Hepatocyte (in vitro differentiated cells): ENCODE results near the gene ACBD7. TPM values are rescaled to one million over a fixed set of nuclear protein-coding genes. Genes with fewer than 3 reads are reported as not detected.

Experiments used
- DNase-seq: peaks from one replicate; pipeline ENCODE4 v3.0.0-alpha.2; 2016; ENCODE audit warnings: low spot score
- H2AFZ ChIP-seq: fragments of 200-600 bp; sonication (generic); 2 replicates; pipeline ENCODE4 v1.6.0; 2016; ENCODE audit warnings: antibody characterized with exemption, mild to moderate bottlenecking
- H3K27ac ChIP-seq: fragments of 200-600 bp; sonication (generic); 2 replicates; pipeline ENCODE4 v1.5.1; 2016; ENCODE audit warnings: mild to moderate bottlenecking
- H3K27me3 ChIP-seq: fragments of 200-600 bp; sonication (generic); 2 replicates; pipeline ENCODE4 v1.6.1; 2016
- H3K36me3 ChIP-seq: fragments of 200-600 bp; sonication (generic); replicated peaks from 2 replicates; pipeline ENCODE4 v1.5.1; 2016; ENCODE audit warnings: low read depth; ENCODE audit not compliant: insufficient read depth
- H3K4me1 ChIP-seq: fragments of 200-600 bp; sonication (generic); 2 replicates; pipeline ENCODE4 v1.5.1; 2016; ENCODE audit warnings: mild to moderate bottlenecking, moderate library complexity; ENCODE audit not compliant: insufficient read depth
- H3K4me2 ChIP-seq: fragments of 200-600 bp; sonication (generic); 2 replicates; pipeline ENCODE4 v1.6.0; 2016
- H3K4me3 ChIP-seq: fragments of 200-600 bp; sonication (generic); 2 replicates; pipeline ENCODE4 v1.5.1; 2016; ENCODE audit warnings: mild to moderate bottlenecking
- H3K79me2 ChIP-seq: fragments of 200-600 bp; sonication (generic); 2 replicates; pipeline ENCODE4 v1.6.0; 2017; ENCODE audit warnings: mild to moderate bottlenecking
- H3K9me2 ChIP-seq: fragments of 200-600 bp; sonication (generic); replicated peaks from 2 replicates; pipeline ENCODE4 v1.6.0; 2017; ENCODE audit warnings: mild to moderate bottlenecking; ENCODE audit not compliant: insufficient read depth
- H3K9me3 ChIP-seq: fragments of 200-600 bp; sonication (generic); 2 replicates; pipeline ENCODE4 v1.5.1; 2016; ENCODE audit warnings: low read depth, mild to moderate bottlenecking
- H4K20me1 ChIP-seq: fragments of 200-600 bp; sonication (generic); 2 replicates; pipeline ENCODE4 v1.6.0; 2016; ENCODE audit warnings: mild to moderate bottlenecking; ENCODE audit not compliant: insufficient read depth, poor library complexity, severe bottlenecking
- CTCF ChIP-seq: fragments of 200-600 bp; sonication (generic); IDR thresholded peaks from 2 replicates; pipeline ENCODE4 v1.5.1; 2016; ENCODE audit warnings: antibody characterized with exemption, mild to moderate bottlenecking; ENCODE audit not compliant: poor library complexity
- EZH2 ChIP-seq: fragments of 200-600 bp; sonication (generic); IDR thresholded peaks from 2 replicates; pipeline ENCODE4 v1.6.1; 2016; ENCODE audit warnings: antibody characterized with exemption, mild to moderate bottlenecking, borderline replicate concordance
- EZH2phosphoT487 ChIP-seq: fragments of 200-600 bp; sonication (generic); IDR thresholded peaks from one replicate; pipeline ENCODE4 v1.6.1; 2018; ENCODE audit warnings: antibody characterized with exemption, mild to moderate bottlenecking, low read depth, moderate library complexity; ENCODE audit not compliant: unreplicated experiment, severe bottlenecking
- WGBS: methylation state at CpG from one replicate; pipeline ENCODE4 v1.1.6; 2016; ENCODE audit warnings: low lambda C conversion rate; ENCODE audit errors: missing lambda C conversion rate; 5-methylcytosine and 5-hydroxymethylcytosine counted together
- polyA plus RNA-seq: library from polyadenylated mRNA; unstranded; fragments of >200 nt; fragmentation: Nextera tagmentation; extraction: Ambion mirVana; gene quantifications from 2 replicates; pipeline ENCODE4 v1.2.1, GENCODE V29; 2016
- total RNA-seq: library from RNA; depleted of rRNA; stranded (reverse); fragments of >200 nt; gene quantifications from 2 replicates; pipeline ENCODE4 v1.2.3, GENCODE V29; 2014

The ACBD7 gene
- total and polyA plus RNA-seq, 2 experiments from 2014 or later = 0.36 to 1.9 TPM

- no peak overlapping the region for H3K4me2 ChIP-seq
- no peaks in the 10 kb centered on the region for H3K36me3 ChIP-seq
- H3K79me2 ChIP-seq = no peaks in the 10 kb centered on the region
- H3K4me3 ChIP-seq = no peak overlapping the region
- H4K20me1 ChIP-seq = no peaks in the 10 kb centered on the region
- TF ChIP-seq EZH2 = no peak
- TF ChIP-seq EZH2phosphoT487 = no peak
- TF ChIP-seq CTCF = no peak
- no peaks in the 10 kb centered on the region for H3K9me2 ChIP-seq
- H3K27me3 ChIP-seq = no peaks in the 10 kb centered on the region
- H3K9me3 ChIP-seq = no peaks in the 10 kb centered on the region
- H2AFZ ChIP-seq = no peak overlapping the region
- no peaks in the 10 kb centered on the region for H3K4me1 ChIP-seq
- DNase-seq = no peak
- WGBS = 92% methylated on average over 5 of the region's 5 CpGs
- H3K27ac ChIP-seq = no peak overlapping the region
Measured at GRCh38 chr10:15067154-15067553, 21.4 kb downstream of the ACBD7 start.

GRCh38 chr10:15060638-15061037, 27.9 kb downstream of the ACBD7 start:
- no peak for TF ChIP-seq CTCF
- no peak overlapping the region for H2AFZ ChIP-seq
- no peak overlapping the region for H3K4me3 ChIP-seq
- no peak overlapping the region for H3K4me2 ChIP-seq
- no peaks in the 10 kb centered on the region for H3K9me3 ChIP-seq
- no peak for DNase-seq
- no peaks in the 10 kb centered on the region for H3K9me2 ChIP-seq
- no peaks in the 10 kb centered on the region for H3K79me2 ChIP-seq
- no peaks in the 10 kb centered on the region for H3K36me3 ChIP-seq
- H4K20me1 ChIP-seq = no peaks in the 10 kb centered on the region
- no peaks in the 10 kb centered on the region for H3K4me1 ChIP-seq
- 87% methylated on average over 2 of the region's 2 CpGs for WGBS
- H3K27me3 ChIP-seq = no peaks in the 10 kb centered on the region
- H3K27ac ChIP-seq = no peak overlapping the region

GRCh38 chr10:15059914-15060313, 28.7 kb downstream of the ACBD7 start:
- no peaks in the 10 kb centered on the region for H3K27me3 ChIP-seq
- H3K4me3 ChIP-seq = no peak overlapping the region
- no peaks in the 10 kb centered on the region for H3K9me2 ChIP-seq
- TF ChIP-seq EZH2phosphoT487 (no peak), EZH2 (no peak), CTCF (no peak)
- H3K4me1 ChIP-seq = no peaks in the 10 kb centered on the region
- no peaks in the 10 kb centered on the region for H3K9me3 ChIP-seq
- H2AFZ ChIP-seq = no peak overlapping the region
- no peak overlapping the region for H3K27ac ChIP-seq
- DNase-seq = no peak
- H3K4me2 ChIP-seq = no peak overlapping the region
- H4K20me1 ChIP-seq = no peaks in the 10 kb centered on the region
- no peaks in the 10 kb centered on the region for H3K79me2 ChIP-seq
- no peaks in the 10 kb centered on the region for H3K36me3 ChIP-seq
- 65% methylated on average over 4 of the region's 4 CpGs for WGBS

- no peak overlapping the region for H2AFZ ChIP-seq
- H4K20me1 ChIP-seq = no peaks in the 10 kb centered on the region
- no peak overlapping the region for H3K4me2 ChIP-seq
- no peaks in the 10 kb centered on the region for H3K36me3 ChIP-seq
- H3K9me2 ChIP-seq = no peaks in the 10 kb centered on the region
- H3K27me3 ChIP-seq = no peaks in the 10 kb centered on the region
- no peak for TF ChIP-seq EZH2phosphoT487
- H3K4me1 ChIP-seq = no peaks in the 10 kb centered on the region
- DNase-seq = no peak
- H3K9me3 ChIP-seq = no peaks in the 10 kb centered on the region
- no peaks in the 10 kb centered on the region for H3K79me2 ChIP-seq
- H3K27ac ChIP-seq = no peak overlapping the region
- no peak overlapping the region for H3K4me3 ChIP-seq
- whole genome bisulfite sequencing = 68% methylated on average over 1 of the region's 1 CpG
Measured at GRCh38 chr10:15058689-15059088, 29.9 kb downstream of the ACBD7 start.
